Activated CD4-positive, alpha-beta memory T cell treated with anti-CD3 and anti-CD28 coated beads, Interleukin-2, amount 10 ng/mL, durations not matched to agents 7 days and 5 days (primary cell): Measurements from ENCODE around the gene SSTR1. TPM values are rescaled to one million over a fixed set of nuclear protein-coding genes. Genes with fewer than 3 reads are reported as not detected.

Experiments
- CTCF ChIA-PET: fragments of 350-600 bp; sonication (Branson Sonifier 250); formaldehyde crosslinking; loops from one replicate; lab custom pipeline; 2021; ENCODE audit warnings: antibody characterized with exemption, inconsistent platforms; lab: Charles Lee
- POLR2A ChIA-PET: fragments of 350-600 bp; sonication (Branson Sonifier 250); formaldehyde crosslinking; loops from one replicate; lab custom pipeline; 2021; ENCODE audit warnings: antibody characterized with exemption; lab: Charles Lee
- DNase-seq: peaks from one replicate; pipeline ENCODE4 v3.0.0-alpha.2; 2020
- H3K27ac Mint-ChIP-seq: one replicate; pipeline ENCODE4 v1.8.0; 2021; ENCODE audit warnings: mild to moderate bottlenecking, mixed read lengths
- H3K27me3 Mint-ChIP-seq: one replicate; pipeline ENCODE4 v1.8.0; 2021; ENCODE audit warnings: mixed read lengths
- H3K36me3 Mint-ChIP-seq: one replicate; pipeline ENCODE4 v1.8.0; 2021; ENCODE audit warnings: low read depth, mixed read lengths
- H3K4me1 Mint-ChIP-seq: one replicate; pipeline ENCODE4 v1.8.0; 2021; ENCODE audit warnings: mixed read lengths
- H3K4me3 Mint-ChIP-seq: one replicate; pipeline ENCODE4 v1.8.0; 2021; ENCODE audit warnings: mild to moderate bottlenecking, mixed read lengths
- H3K9me3 Mint-ChIP-seq: one replicate; pipeline ENCODE4 v1.8.0; 2021; ENCODE audit warnings: mixed read lengths
- total RNA-seq, 2 experiments: library from RNA; stranded (reverse); gene quantifications; one replicate each; pipeline ENCODE4 v1.2.3, GENCODE V29; 2021

SSTR1 gene
- total RNA-seq, 2 experiments from 2014 or later: not detected

- H3K4me3 Mint-ChIP-seq: no peak overlapping the region
- no peaks in the 10 kb centered on the region for H3K9me3 Mint-ChIP-seq
- no peak for DNase-seq
- H3K4me1 Mint-ChIP-seq: peaks cover 8% of the 10 kb centered on the region
- POLR2A ChIA-PET: no interaction called here
- no peak overlapping the region for H3K27ac Mint-ChIP-seq
- peaks cover 56% of the 10 kb centered on the region for H3K27me3 Mint-ChIP-seq
- CTCF ChIA-PET: no interaction called here
- peaks cover 4% of the 10 kb centered on the region for H3K36me3 Mint-ChIP-seq
Observed at GRCh38 chr14:38206689-38207376, 871 bp upstream of the SSTR1 start.

GRCh38 chr14:38207377-38207735 is 348 bp upstream of the SSTR1 start:
- ChIA-PET CTCF (no interaction called here), POLR2A (no interaction called here)
- peaks cover 60% of the 10 kb centered on the region for H3K27me3 Mint-ChIP-seq

DNA sequence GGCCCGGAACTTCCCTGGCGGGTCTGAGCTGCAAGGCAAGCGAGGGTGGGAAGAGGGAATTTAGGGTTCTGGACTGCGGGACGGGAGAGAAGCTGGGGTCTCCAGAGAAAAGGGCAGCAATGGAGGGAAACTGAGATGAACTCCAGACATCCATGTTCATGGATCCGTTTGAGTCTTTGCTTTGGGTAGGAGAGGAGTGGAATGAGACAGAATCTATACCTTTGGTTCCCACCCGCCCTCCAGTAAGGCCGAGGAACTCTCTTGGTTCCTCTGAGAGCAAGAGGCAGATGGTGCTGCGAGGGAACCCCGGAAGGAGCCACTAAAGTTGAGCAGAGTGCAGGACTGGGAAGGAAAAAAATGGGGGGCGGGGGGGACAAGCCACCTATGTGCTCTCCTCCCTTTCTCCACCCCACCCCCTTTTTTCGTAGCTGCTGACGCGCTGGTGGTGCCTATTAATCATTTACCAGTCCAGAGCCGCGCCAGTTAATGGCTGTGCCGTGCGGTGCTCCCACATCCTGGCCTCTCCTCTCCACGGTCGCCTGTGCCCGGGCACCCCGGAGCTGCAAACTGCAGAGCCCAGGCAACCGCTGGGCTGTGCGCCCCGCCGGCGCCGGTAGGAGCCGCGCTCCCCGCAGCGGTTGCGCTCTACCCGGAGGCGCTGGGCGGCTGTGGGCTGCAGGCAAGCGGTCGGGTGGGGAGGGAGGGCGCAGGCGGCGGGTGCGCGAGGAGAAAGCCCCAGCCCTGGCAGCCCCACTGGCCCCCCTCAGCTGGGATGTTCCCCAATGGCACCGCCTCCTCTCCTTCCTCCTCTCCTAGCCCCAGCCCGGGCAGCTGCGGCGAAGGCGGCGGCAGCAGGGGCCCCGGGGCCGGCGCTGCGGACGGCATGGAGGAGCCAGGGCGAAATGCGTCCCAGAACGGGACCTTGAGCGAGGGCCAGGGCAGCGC is 1.2 kb downstream of the SSTR1 start:
- H3K27ac Mint-ChIP-seq: no peak overlapping the region
- ChIA-PET CTCF (no interaction called here), POLR2A (no interaction called here)
- peaks cover 4% of the 10 kb centered on the region for H3K36me3 Mint-ChIP-seq
- H3K4me1 Mint-ChIP-seq: peaks cover 8% of the 10 kb centered on the region
- no peak overlapping the region for H3K4me3 Mint-ChIP-seq
- H3K9me3 Mint-ChIP-seq: no peaks in the 10 kb centered on the region
- no peak for DNase-seq
- peaks cover 66% of the 10 kb centered on the region for H3K27me3 Mint-ChIP-seq

More at GRCh38 chr14:38207377-38207735, 348 bp upstream of the SSTR1 start:
- H3K4me3 Mint-ChIP-seq: no peak overlapping the region
- no peak overlapping the region for H3K27ac Mint-ChIP-seq
- DNase-seq: no peak
- H3K4me1 Mint-ChIP-seq: peaks cover 8% of the 10 kb centered on the region
- H3K36me3 Mint-ChIP-seq: peaks cover 4% of the 10 kb centered on the region
- H3K9me3 Mint-ChIP-seq: no peaks in the 10 kb centered on the region

DNA sequence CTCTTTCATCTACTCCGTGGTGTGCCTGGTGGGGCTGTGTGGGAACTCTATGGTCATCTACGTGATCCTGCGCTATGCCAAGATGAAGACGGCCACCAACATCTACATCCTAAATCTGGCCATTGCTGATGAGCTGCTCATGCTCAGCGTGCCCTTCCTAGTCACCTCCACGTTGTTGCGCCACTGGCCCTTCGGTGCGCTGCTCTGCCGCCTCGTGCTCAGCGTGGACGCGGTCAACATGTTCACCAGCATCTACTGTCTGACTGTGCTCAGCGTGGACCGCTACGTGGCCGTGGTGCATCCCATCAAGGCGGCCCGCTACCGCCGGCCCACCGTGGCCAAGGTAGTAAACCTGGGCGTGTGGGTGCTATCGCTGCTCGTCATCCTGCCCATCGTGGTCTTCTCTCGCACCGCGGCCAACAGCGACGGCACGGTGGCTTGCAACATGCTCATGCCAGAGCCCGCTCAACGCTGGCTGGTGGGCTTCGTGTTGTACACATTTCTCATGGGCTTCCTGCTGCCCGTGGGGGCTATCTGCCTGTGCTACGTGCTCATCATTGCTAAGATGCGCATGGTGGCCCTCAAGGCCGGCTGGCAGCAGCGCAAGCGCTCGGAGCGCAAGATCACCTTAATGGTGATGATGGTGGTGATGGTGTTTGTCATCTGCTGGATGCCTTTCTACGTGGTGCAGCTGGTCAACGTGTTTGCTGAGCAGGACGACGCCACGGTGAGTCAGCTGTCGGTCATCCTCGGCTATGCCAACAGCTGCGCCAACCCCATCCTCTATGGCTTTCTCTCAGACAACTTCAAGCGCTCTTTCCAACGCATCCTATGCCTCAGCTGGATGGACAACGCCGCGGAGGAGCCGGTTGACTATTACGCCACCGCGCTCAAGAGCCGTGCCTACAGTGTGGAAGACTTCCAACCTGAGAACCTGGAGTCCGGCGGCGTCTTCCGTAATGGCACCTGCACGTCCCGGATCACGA is 2.2 kb downstream of the SSTR1 start:
- no peak for DNase-seq
- ChIA-PET CTCF (no interaction called here), POLR2A (no interaction called here)
- Mint-ChIP-seq H3K9me3 (no peaks in the 10 kb centered on the region), H3K36me3 (peaks cover 4% of the 10 kb centered on the region), H3K27ac (peak overlapping the region; percentile 16), H3K4me1 (peaks cover 8% of the 10 kb centered on the region), H3K4me3 (no peak overlapping the region), H3K27me3 (peaks cover 69% of the 10 kb centered on the region)

GRCh38 chr14:38210587-38211216 is 3.0 kb downstream of the SSTR1 start:
- H3K9me3 Mint-ChIP-seq: no peaks in the 10 kb centered on the region
- ChIA-PET CTCF (no interaction called here), POLR2A (no interaction called here)
- H3K4me1 Mint-ChIP-seq: peaks cover 8% of the 10 kb centered on the region
- no peak for DNase-seq
- peaks cover 68% of the 10 kb centered on the region for H3K27me3 Mint-ChIP-seq
- H3K4me3 Mint-ChIP-seq: no peak overlapping the region
- no peak overlapping the region for H3K27ac Mint-ChIP-seq
- H3K36me3 Mint-ChIP-seq: peaks cover 4% of the 10 kb centered on the region

- DNase-seq: no peak
- H3K27ac Mint-ChIP-seq: no peak overlapping the region
- POLR2A ChIA-PET: no interaction called here
- peaks cover 65% of the 10 kb centered on the region for H3K27me3 Mint-ChIP-seq
- CTCF ChIA-PET: no interaction called here
- no peak overlapping the region for H3K4me3 Mint-ChIP-seq
- peaks cover 4% of the 10 kb centered on the region for H3K36me3 Mint-ChIP-seq
- H3K4me1 Mint-ChIP-seq: peaks cover 8% of the 10 kb centered on the region
- H3K9me3 Mint-ChIP-seq: no peaks in the 10 kb centered on the region
Observed at GRCh38 chr14:38211255-38211735, 3.6 kb downstream of the SSTR1 start.

GRCh38 chr14:38212111-38212510 is 4.4 kb downstream of the SSTR1 start:
- Mint-ChIP-seq H3K4me3 (no peak overlapping the region), H3K9me3 (no peaks in the 10 kb centered on the region), H3K27me3 (peaks cover 59% of the 10 kb centered on the region), H3K4me1 (peaks cover 8% of the 10 kb centered on the region), H3K27ac (no peak overlapping the region), H3K36me3 (peaks cover 4% of the 10 kb centered on the region)
- POLR2A ChIA-PET: no interaction called here
- DNase-seq: no peak
- CTCF ChIA-PET: no interaction called here

- no peaks in the 10 kb centered on the region for H3K9me3 Mint-ChIP-seq
- peaks cover 4% of the 10 kb centered on the region for H3K36me3 Mint-ChIP-seq
- ChIA-PET CTCF (no interaction called here), POLR2A (no interaction called here)
- no peak overlapping the region for H3K27ac Mint-ChIP-seq
- H3K27me3 Mint-ChIP-seq: peaks cover 53% of the 10 kb centered on the region
- H3K4me1 Mint-ChIP-seq: peaks cover 8% of the 10 kb centered on the region
- no peak for DNase-seq
- no peak overlapping the region for H3K4me3 Mint-ChIP-seq
Observed at GRCh38 chr14:38213001-38213400, 5.3 kb downstream of the SSTR1 start.

DNA sequence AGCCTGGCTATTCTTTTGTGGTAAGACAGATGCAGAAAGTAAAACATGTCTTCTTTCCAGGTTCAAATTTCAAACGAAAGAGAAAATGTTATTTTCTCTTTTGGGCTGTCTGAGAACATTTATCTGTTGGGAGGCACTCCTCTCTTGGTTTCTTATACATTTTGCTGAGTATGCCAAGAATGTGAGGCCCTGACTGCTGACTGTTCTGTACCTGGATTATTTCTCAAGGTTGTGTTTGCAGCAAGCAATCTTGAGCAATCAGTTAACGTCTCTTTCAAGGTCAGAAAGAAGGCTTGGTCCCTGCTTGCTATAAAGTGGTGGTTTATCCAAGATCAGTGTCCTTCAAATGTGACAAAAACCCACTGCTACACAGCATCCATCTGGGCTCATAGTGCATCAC is 9.8 kb downstream of the SSTR1 start:
- no peaks in the 10 kb centered on the region for H3K9me3 Mint-ChIP-seq
- peaks cover 19% of the 10 kb centered on the region for H3K27me3 Mint-ChIP-seq
- H3K4me1 Mint-ChIP-seq: no peaks in the 10 kb centered on the region
- H3K4me3 Mint-ChIP-seq: no peak overlapping the region
- no peak overlapping the region for H3K27ac Mint-ChIP-seq
- POLR2A ChIA-PET: no interaction called here
- H3K36me3 Mint-ChIP-seq: no peaks in the 10 kb centered on the region
- CTCF ChIA-PET: no interaction called here
- no peak for DNase-seq

DNA sequence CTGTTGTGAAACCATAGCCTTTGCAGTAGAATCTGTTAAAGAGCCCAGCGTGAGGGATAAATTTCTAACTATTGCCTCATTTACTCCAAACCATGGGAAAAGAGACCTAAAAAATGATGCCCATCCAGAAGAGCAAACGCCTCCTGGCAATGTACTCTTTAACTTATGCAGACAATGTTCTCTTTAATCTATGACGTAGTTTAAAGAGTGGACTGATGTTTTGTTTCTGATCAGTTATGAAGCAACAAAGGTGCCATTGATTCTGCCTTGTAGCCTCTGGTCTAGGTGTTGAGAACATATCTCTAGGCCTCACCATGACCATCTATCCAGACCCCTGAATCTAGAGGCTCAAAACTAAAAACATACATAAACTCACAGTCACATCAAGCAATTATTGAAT is 13.4 kb downstream of the SSTR1 start:
- Mint-ChIP-seq H3K36me3 (no peaks in the 10 kb centered on the region), H3K27ac (no peak overlapping the region), H3K9me3 (no peaks in the 10 kb centered on the region), H3K27me3 (peaks cover 7% of the 10 kb centered on the region), H3K4me1 (no peaks in the 10 kb centered on the region), H3K4me3 (no peak overlapping the region)
- ChIA-PET POLR2A (no interaction called here), CTCF (no interaction called here)
- no peak for DNase-seq

- Mint-ChIP-seq H3K36me3 (no peaks in the 10 kb centered on the region), H3K27ac (no peak overlapping the region), H3K27me3 (no peaks in the 10 kb centered on the region), H3K4me1 (no peaks in the 10 kb centered on the region), H3K4me3 (no peak overlapping the region), H3K9me3 (no peaks in the 10 kb centered on the region)
- ChIA-PET POLR2A (no interaction called here), CTCF (interaction anchor here (0.7 kb wide), 1 partner anchor 135 kb away, joined by 3 read pairs; no protein-coding TSS in a partner anchor)
- no peak for DNase-seq
Observed at GRCh38 chr14:38224338-38224737, 16.6 kb downstream of the SSTR1 start.

DNA sequence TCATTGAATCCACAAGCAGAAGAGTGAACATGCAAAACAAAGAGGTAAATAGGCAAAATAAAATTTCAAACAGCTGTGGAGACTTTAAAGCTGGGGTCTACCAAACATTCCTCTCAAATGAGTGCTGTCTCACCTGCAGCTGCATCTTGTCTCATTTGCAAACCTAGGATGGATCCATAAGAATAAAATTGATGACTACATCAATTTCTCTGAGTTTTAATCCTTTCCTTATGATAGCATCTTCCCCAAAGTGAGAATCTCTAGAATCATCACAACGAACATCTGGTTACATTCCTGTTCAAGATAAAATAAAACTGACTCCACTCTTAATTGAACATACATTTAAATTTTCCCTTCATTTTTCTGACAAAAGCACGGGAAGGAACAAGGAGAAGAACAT is 18.2 kb downstream of the SSTR1 start:
- H3K27me3 Mint-ChIP-seq: peaks cover under 1% of the 10 kb centered on the region
- no peak overlapping the region for H3K27ac Mint-ChIP-seq
- no peaks in the 10 kb centered on the region for H3K9me3 Mint-ChIP-seq
- POLR2A ChIA-PET: no interaction called here
- H3K4me1 Mint-ChIP-seq: no peaks in the 10 kb centered on the region
- H3K4me3 Mint-ChIP-seq: no peak overlapping the region
- no peaks in the 10 kb centered on the region for H3K36me3 Mint-ChIP-seq
- CTCF ChIA-PET: no interaction called here
- no peak for DNase-seq
